HepG2 (cell line): ENCODE results near the gene ARHGEF40. TPM values are rescaled to one million over a fixed set of nuclear protein-coding genes. Genes with fewer than 3 reads are reported as not detected.

Experiments used
- ATAC-seq: fragments of 200-7000 bp; cut with Tn5 transposase; 3 replicates; pipeline ENCODE4 v1.9.1; 2020; ENCODE audit warnings: mild to moderate bottlenecking, moderate library complexity
- Bru-seq: library from RNA; stranded (reverse); fragments of 400-500 nt; gene quantifications from one replicate; lab custom pipeline; 2021; lab: Mats Ljungman, UMichigan
- BruChase-seq, 2 experiments: library from RNA; stranded (reverse); fragments of 400-500 nt; gene quantifications; one replicate each; lab custom pipeline; 2021; lab: Mats Ljungman, UMichigan
- BruUV-seq: library from RNA; stranded (reverse); fragments of 400-500 nt; replicated peaks from 2 replicates; lab custom pipeline; 2021; lab: Mats Ljungman, UMichigan
- CTCF ChIA-PET: fragments of 300-600 bp; formaldehyde crosslinking; extraction: SDS; loops from one replicate; lab custom pipeline; 2021; ENCODE audit warnings: low total read pairs, inconsistent platforms, low intra/inter-chr PET ratio; lab: Yijun Ruan, JAX
- POLR2A ChIA-PET: fragments of 350-600 bp; sonication (Branson Sonifier 250); formaldehyde crosslinking; loops from one replicate; lab custom pipeline; 2020; ENCODE audit warnings: antibody characterized with exemption, inconsistent platforms; lab: Yijun Ruan, JAX
- DNase-seq: peaks from one replicate; pipeline ENCODE4 v3.0.0-alpha.2; 2015; ENCODE audit warnings: low spot score
- FAIRE-seq: peaks from 3 replicates; lab custom pipeline; 2011; peaks lifted over from hg19 to GRCh38; lab: Jason Lieb, UNC
- H2AFZ ChIP-seq: one replicate; pipeline ENCODE4 v1.6.1; 2011; ENCODE audit warnings: low read length, inconsistent platforms
- H3K27ac ChIP-seq: fragments of 300-600 bp; 3 replicates; pipeline ENCODE4 v1.8.0; 2011; ENCODE audit warnings: mixed run types, mild to moderate bottlenecking, mixed read lengths, low read length, inconsistent platforms; ENCODE audit not compliant: insufficient read depth; ENCODE audit errors: extremely low read length
- H3K27me3 ChIP-seq, 2 experiments: fragments of 200-600 bp in 1 of 2; 2 replicates in 1 of 2; 3 replicates in 1 of 2; pipeline versions ENCODE4 v1.6.0 to v1.8.0; 2011; ENCODE audit warnings: low read length in 2 of 2, mild to moderate bottlenecking in 2 of 2, moderate library complexity in 2 of 2, inconsistent platforms in 1 of 2; ENCODE audit not compliant: insufficient read depth in 2 of 2, control insufficient read depth in 1 of 2
- H3K36me3 ChIP-seq, 2 experiments: fragments of 200-600 bp in 1 of 2; replicated peaks in 1 of 2; 2 replicates in 1 of 2; 3 replicates in 1 of 2; pipeline versions ENCODE4 v1.5.1 to v1.8.0; 2011; ENCODE audit warnings: low read length in 2 of 2, inconsistent platforms in 1 of 2; ENCODE audit not compliant: insufficient read depth in 2 of 2, control insufficient read depth in 1 of 2
- H3K4me1 ChIP-seq: 2 replicates; pipeline ENCODE4 v1.5.1; 2012; ENCODE audit warnings: low read length, inconsistent platforms; ENCODE audit not compliant: insufficient read depth
- H3K4me2 ChIP-seq: 2 replicates; pipeline ENCODE4 v1.6.0; 2011; ENCODE audit warnings: low read depth, low read length, inconsistent platforms
- H3K4me3 ChIP-seq, 3 experiments: fragments of 200-600 bp in 1 of 3; sonication (generic), shearing (Covaris generic) in 1 of 3; replicated peaks in 1 of 3; 2 replicates each; pipeline ENCODE4 v1.5.1; 2011 to 2016; ENCODE audit warnings: low read length in 3 of 3, inconsistent platforms in 2 of 3, low read depth in 2 of 3, mild to moderate bottlenecking in 2 of 3, control low read depth in 1 of 3, mixed read lengths in 1 of 3; ENCODE audit not compliant: insufficient read depth in 1 of 3
- H3K79me2 ChIP-seq: one replicate; pipeline ENCODE4 v1.6.1; 2011; ENCODE audit warnings: low read length, inconsistent platforms; ENCODE audit not compliant: insufficient read depth
- H3K9ac ChIP-seq: 2 replicates; pipeline ENCODE4 v1.6.0; 2011; ENCODE audit warnings: mild to moderate bottlenecking, low read depth, low read length, inconsistent platforms; ENCODE audit not compliant: insufficient read depth
- H3K9me3 ChIP-seq: 2 replicates; pipeline ENCODE4 v1.5.1; 2012; ENCODE audit warnings: mild to moderate bottlenecking, low read length
- H4K20me1 ChIP-seq: 2 replicates; pipeline ENCODE4 v1.6.0; 2011; ENCODE audit warnings: inconsistent platforms, mild to moderate bottlenecking, low read length, moderate library complexity; ENCODE audit not compliant: insufficient read depth
- JUNB ChIP-seq: sonication (generic); formaldehyde crosslinking; IDR thresholded peaks from 2 replicates; pipeline ENCODE4 v1.8.0; 2022; ENCODE audit warnings: missing genetic modification reagents, mild to moderate bottlenecking, borderline replicate concordance
- THAP11 ChIP-seq: IDR thresholded peaks from 2 replicates; pipeline ENCODE4 v1.6.1; 2016; ENCODE audit warnings: missing biosample characterization, missing genetic modification reagents
- ZBTB42 ChIP-seq: sonication (generic); formaldehyde crosslinking; IDR thresholded peaks from 2 replicates; pipeline ENCODE4 v1.5.0; 2020; ENCODE audit warnings: mild to moderate bottlenecking, missing genetic modification reagents
- ZFP36 ChIP-seq: fragments of 150-350 bp; IDR thresholded peaks from 2 replicates; pipeline ENCODE4 v1.6.1; 2018; ENCODE audit warnings: borderline replicate concordance, low read length, low read depth; ENCODE audit not compliant: partially characterized antibody
- WGBS: methylation state at CpG from one replicate; pipeline ENCODE4 v1.1.6; 2017; ENCODE audit warnings: low lambda C conversion rate; 5-methylcytosine and 5-hydroxymethylcytosine counted together
- in situ Hi-C: cut with HindIII; loops from 2 replicates; pipeline ENCODE4 v1.10.0; 2017; ENCODE audit warnings: low pct_unique_long_range_greater_than_20kb; ENCODE audit not compliant: extremely low pct_ligation_motif_present
- intact Hi-C: fragments of 100-400 bp; cut with micrococcal nuclease; formaldehyde crosslinking; loops from one replicate; pipeline ENCODE4 v1.10.0; 2022; ENCODE audit not compliant: unreplicated experiment
- long read RNA-seq, 2 experiments: library from RNA in 1 of 2; library from polyadenylated mRNA in 1 of 2; stranded (forward) in 1 of 2; unstranded in 1 of 2; transcript quantifications; one replicate each; pipeline ENCODE4 v2.0.0, GENCODE V29; 2019 to 2022
- polyA minus RNA-seq, 3 experiments: library from RNA; depleted of rRNA, polyadenylated mRNA; stranded (reverse); fragments of >200 nt; gene quantifications; 2 replicates each; pipeline ENCODE4 v1.2.3, GENCODE V29; 2011; ENCODE audit warnings: low replicate concordance in 1 of 3
- polyA plus RNA-seq, 8 experiments: library from polyadenylated mRNA; depleted of rRNA in 3 of 8; stranded (reverse) in 7 of 8; unstranded in 1 of 8; fragments of >200 nt; fragmentation: Illumina TruSeq in 4 of 8; extraction: Trizol in 4 of 8; gene quantifications; 2 replicates each; pipeline versions ENCODE4 v1.2.1 to v1.2.3, GENCODE V29; 2011 to 2016; ENCODE audit warnings: low read depth in 4 of 8, missing spikeins in 1 of 8, mixed read lengths in 1 of 8; ENCODE audit not compliant: insufficient read depth in 1 of 8
- total RNA-seq, 5 experiments: library from RNA; depleted of rRNA; stranded (reverse); fragments of >200 nt; fragmentation: Illumina TruSeq; extraction: Trizol; gene quantifications; 2 replicates each; pipeline ENCODE4 v1.2.3, GENCODE V29; 2016; ENCODE audit warnings: low read depth in 1 of 5
- TF ChIP-seq, protein P1 (sequence below): sonication (generic); formaldehyde crosslinking; IDR thresholded peaks from 2 replicates; pipeline ENCODE4 v1.4.0; 2020; ENCODE audit warnings: missing genetic modification reagents
- TF ChIP-seq, protein P2 (sequence below), 2 experiments: IDR thresholded peaks; 2 replicates each; pipeline ENCODE4 v1.6.1; 2011 to 2012; ENCODE audit warnings: low read length in 2 of 2, borderline replicate concordance in 1 of 2, low read depth in 1 of 2, mild to moderate bottlenecking in 1 of 2, moderate library complexity in 1 of 2

ARHGEF40 gene
- 18.5 and 28.1 TPM in 2 replicates for total RNA-seq (2016; rRNA removed; fragmentation: Illumina TruSeq; extraction: Trizol)
- 5.0 and 7.1 TPM in 2 replicates for total RNA-seq (2016; cell fraction: cytosol; rRNA removed; fragmentation: Illumina TruSeq; extraction: Trizol; ENCODE audit: low read depth)
- total RNA-seq (2016; cell fraction: insoluble cytoplasmic fraction; rRNA removed; fragmentation: Illumina TruSeq; extraction: Trizol) = 15.0 and 26.8 TPM in 2 replicates
- 8.4 and 8.6 TPM in 2 replicates for total RNA-seq (2016; cell fraction: membrane; rRNA removed; fragmentation: Illumina TruSeq; extraction: Trizol)
- 32.3 and 36.7 TPM in 2 replicates for total RNA-seq (2016; cell fraction: nucleus; rRNA removed; fragmentation: Illumina TruSeq; extraction: Trizol)
- 78.1 and 97.1 TPM in 2 replicates for polyA plus RNA-seq (2011; rRNA removed)
- 47.9 and 68.0 TPM in 2 replicates for polyA plus RNA-seq (2011; cell fraction: cytosol; rRNA removed)
- 243 and 248 TPM in 2 replicates for polyA plus RNA-seq (2011; cell fraction: nucleus; rRNA removed)
- 34.1 and 49.5 TPM in 2 replicates for polyA plus RNA-seq (2012)
- 2.9 and 3.7 TPM in 2 replicates for polyA plus RNA-seq (2016; cell fraction: cytosol; fragmentation: Illumina TruSeq; extraction: Trizol; ENCODE audit: low read depth)
- polyA plus RNA-seq (2016; cell fraction: insoluble cytoplasmic fraction; fragmentation: Illumina TruSeq; extraction: Trizol; ENCODE audit: low read depth) = 13.8 and 18.7 TPM in 2 replicates
- polyA plus RNA-seq (2016; cell fraction: membrane; fragmentation: Illumina TruSeq; extraction: Trizol; ENCODE audit: low read depth) = 5.9 and 7.3 TPM in 2 replicates
- polyA plus RNA-seq (2016; cell fraction: nucleus; fragmentation: Illumina TruSeq; extraction: Trizol; ENCODE audit: insufficient read depth, low read depth) = 69.4 and 77.3 TPM in 2 replicates
- 29.6 and 155 TPM in 2 replicates for polyA minus RNA-seq (2011; rRNA and poly(A)+ RNA removed; ENCODE audit: low replicate concordance)
- 32.6 and 33.5 TPM in 2 replicates for polyA minus RNA-seq (2011; cell fraction: cytosol; rRNA and poly(A)+ RNA removed)
- 71.0 and 71.2 TPM in 2 replicates for polyA minus RNA-seq (2011; cell fraction: nucleus; rRNA and poly(A)+ RNA removed)
- Bru-seq, nascent RNA = percentile 73 among the genes with signal in this experiment
- percentile 75 among the genes with signal in this experiment for BruChase-seq, experiment 1, labeled RNA remaining after a 6-hour chase
- percentile 74 among the genes with signal in this experiment for BruChase-seq, experiment 2, labeled RNA remaining after a 2-hour chase
- long read RNA-seq, experiment 1, partial matches to known transcripts = 15 of 19 reads
- long read RNA-seq, experiment 1, other reads (novel, unspliced or antisense) = 4 of 19 reads
- long read RNA-seq, experiment 2, full-length matches to known transcripts = 9 of 87 reads
- long read RNA-seq, experiment 2, partial matches to known transcripts = 48 of 87 reads
- long read RNA-seq, experiment 2, other reads (novel, unspliced or antisense) = 30 of 87 reads

- peaks cover 7 to 13% of the 10 kb centered on the region in 2 experiments; a peak in 4 of 5 replicates for H3K36me3 ChIP-seq
- peak within 1 kb of the TSS; percentile 87 for H3K4me2 ChIP-seq
- ChIA-PET CTCF (interaction anchor here (5.8 to 7.5 kb wide), 4 partner anchors 20 to 55 kb away, joined by 35 to 135 read pairs (median 60); no protein-coding TSS in a partner anchor), POLR2A (interaction anchor here (0.6 to 6.7 kb wide), 22 partner anchors 8 to 727 kb away, joined by 3 to 141 read pairs (median 14); partner anchors contain the start of genes NDRG2, RNASE4, RNASE8 and TMEM253)
- H3K9ac ChIP-seq = peak within 1 kb of the TSS; percentile 80
- no peak within 1 kb of the TSS for H2AFZ ChIP-seq
- intact Hi-C loops (loop anchor here (1.0 kb wide), 1 partner anchor 56 kb away; no protein-coding TSS in a partner anchor), in situ Hi-C loops (no loop called here)
- FAIRE-seq (no peak), ATAC-seq (peak; percentile 54), DNase-seq (no peak)
- under 1% methylated on average over 27 of the region's 63 CpGs for WGBS
- peaks cover 58% of the 10 kb centered on the region for H3K4me1 ChIP-seq
- no TSS peak for BruUV-seq
- peak within 1 kb of the TSS; percentile 86 to 90 (median 87) for H3K4me3 ChIP-seq
- H3K79me2 ChIP-seq = peaks cover 6% of the 10 kb centered on the region
- H3K9me3 ChIP-seq = no peaks in the 10 kb centered on the region
- no peaks in the 10 kb centered on the region for H4K20me1 ChIP-seq
- H3K27me3 ChIP-seq = peaks cover 0 to 7% of the 10 kb centered on the region in 2 experiments; a peak in 1 of 5 replicates
- H3K27ac ChIP-seq = peak within 1 kb of the TSS; percentile 77
- 0 out of 2 replicates have a peak, but pooled peaks have one; percentile 44 for TF ChIP-seq JUNB (CRISPR knock-in tag)
- TF ChIP-seq ZBTB42 (CRISPR knock-in tag) = no peak
- no peak; the same call in 1 of the 2 replicates for TF ChIP-seq THAP11 (CRISPR knock-in tag)
- TF ChIP-seq, protein P1, sequence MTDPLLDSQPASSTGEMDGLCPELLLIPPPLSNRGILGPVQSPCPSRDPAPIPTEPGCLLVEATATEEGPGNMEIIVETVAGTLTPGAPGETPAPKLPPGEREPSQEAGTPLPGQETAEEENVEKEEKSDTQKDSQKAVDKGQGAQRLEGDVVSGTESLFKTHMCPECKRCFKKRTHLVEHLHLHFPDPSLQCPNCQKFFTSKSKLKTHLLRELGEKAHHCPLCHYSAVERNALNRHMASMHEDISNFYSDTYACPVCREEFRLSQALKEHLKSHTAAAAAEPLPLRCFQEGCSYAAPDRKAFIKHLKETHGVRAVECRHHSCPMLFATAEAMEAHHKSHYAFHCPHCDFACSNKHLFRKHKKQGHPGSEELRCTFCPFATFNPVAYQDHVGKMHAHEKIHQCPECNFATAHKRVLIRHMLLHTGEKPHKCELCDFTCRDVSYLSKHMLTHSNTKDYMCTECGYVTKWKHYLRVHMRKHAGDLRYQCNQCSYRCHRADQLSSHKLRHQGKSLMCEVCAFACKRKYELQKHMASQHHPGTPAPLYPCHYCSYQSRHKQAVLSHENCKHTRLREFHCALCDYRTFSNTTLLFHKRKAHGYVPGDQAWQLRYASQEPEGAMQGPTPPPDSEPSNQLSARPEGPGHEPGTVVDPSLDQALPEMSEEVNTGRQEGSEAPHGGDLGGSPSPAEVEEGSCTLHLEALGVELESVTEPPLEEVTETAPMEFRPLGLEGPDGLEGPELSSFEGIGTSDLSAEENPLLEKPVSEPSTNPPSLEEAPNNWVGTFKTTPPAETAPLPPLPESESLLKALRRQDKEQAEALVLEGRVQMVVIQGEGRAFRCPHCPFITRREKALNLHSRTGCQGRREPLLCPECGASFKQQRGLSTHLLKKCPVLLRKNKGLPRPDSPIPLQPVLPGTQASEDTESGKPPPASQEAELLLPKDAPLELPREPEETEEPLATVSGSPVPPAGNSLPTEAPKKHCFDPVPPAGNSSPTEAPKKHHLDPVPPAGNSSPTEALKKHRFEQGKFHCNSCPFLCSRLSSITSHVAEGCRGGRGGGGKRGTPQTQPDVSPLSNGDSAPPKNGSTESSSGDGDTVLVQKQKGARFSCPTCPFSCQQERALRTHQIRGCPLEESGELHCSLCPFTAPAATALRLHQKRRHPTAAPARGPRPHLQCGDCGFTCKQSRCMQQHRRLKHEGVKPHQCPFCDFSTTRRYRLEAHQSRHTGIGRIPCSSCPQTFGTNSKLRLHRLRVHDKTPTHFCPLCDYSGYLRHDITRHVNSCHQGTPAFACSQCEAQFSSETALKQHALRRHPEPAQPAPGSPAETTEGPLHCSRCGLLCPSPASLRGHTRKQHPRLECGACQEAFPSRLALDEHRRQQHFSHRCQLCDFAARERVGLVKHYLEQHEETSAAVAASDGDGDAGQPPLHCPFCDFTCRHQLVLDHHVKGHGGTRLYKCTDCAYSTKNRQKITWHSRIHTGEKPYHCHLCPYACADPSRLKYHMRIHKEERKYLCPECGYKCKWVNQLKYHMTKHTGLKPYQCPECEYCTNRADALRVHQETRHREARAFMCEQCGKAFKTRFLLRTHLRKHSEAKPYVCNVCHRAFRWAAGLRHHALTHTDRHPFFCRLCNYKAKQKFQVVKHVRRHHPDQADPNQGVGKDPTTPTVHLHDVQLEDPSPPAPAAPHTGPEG (CRISPR knock-in tag) = no peak; the same call in 1 of the 2 replicates
- TF ChIP-seq ZFP36 = no peak
- TF ChIP-seq, protein P2, sequence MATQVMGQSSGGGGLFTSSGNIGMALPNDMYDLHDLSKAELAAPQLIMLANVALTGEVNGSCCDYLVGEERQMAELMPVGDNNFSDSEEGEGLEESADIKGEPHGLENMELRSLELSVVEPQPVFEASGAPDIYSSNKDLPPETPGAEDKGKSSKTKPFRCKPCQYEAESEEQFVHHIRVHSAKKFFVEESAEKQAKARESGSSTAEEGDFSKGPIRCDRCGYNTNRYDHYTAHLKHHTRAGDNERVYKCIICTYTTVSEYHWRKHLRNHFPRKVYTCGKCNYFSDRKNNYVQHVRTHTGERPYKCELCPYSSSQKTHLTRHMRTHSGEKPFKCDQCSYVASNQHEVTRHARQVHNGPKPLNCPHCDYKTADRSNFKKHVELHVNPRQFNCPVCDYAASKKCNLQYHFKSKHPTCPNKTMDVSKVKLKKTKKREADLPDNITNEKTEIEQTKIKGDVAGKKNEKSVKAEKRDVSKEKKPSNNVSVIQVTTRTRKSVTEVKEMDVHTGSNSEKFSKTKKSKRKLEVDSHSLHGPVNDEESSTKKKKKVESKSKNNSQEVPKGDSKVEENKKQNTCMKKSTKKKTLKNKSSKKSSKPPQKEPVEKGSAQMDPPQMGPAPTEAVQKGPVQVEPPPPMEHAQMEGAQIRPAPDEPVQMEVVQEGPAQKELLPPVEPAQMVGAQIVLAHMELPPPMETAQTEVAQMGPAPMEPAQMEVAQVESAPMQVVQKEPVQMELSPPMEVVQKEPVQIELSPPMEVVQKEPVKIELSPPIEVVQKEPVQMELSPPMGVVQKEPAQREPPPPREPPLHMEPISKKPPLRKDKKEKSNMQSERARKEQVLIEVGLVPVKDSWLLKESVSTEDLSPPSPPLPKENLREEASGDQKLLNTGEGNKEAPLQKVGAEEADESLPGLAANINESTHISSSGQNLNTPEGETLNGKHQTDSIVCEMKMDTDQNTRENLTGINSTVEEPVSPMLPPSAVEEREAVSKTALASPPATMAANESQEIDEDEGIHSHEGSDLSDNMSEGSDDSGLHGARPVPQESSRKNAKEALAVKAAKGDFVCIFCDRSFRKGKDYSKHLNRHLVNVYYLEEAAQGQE (IDR thresholded peaks at IDR 0.05; ENCODE audit: borderline replicate concordance in 1 of 2, low read depth in 1 of 2, low read length in 2 of 2) = no peak; a peak in 1 of 4 replicates
These were observed at the start of gene ARHGEF40 for GRCh38 chr14:21070083-21070609. ARHGEF40 (plus strand) TSS chr14:21070304; CDS start chr14:21070397, 93 bp downstream.
